Upper lobe of right lung (tissue), 1 donor: ENCODE results near the gene ZNF431. TPM values are rescaled to one million over a fixed set of nuclear protein-coding genes. Genes with fewer than 3 reads are reported as not detected.
"Not testable (repeated sequence)": the region's sequence is repeated elsewhere in the genome, so short reads cannot be mapped to it uniquely, and the experiment has no call there.

ENCODE experiments used
- ATAC-seq: fragments of 200-7000 bp; cut with Tn5 transposase; one replicate; pipeline ENCODE4 v1.9.1; 2020; ENCODE audit warnings: mild to moderate bottlenecking, moderate library complexity
- DNase-seq: peaks from one replicate; pipeline ENCODE4 v3.0.0-alpha.2; 2020
- H3K27ac ChIP-seq: fragments of 200-600 bp; one replicate; pipeline ENCODE4 v1.8.0; 2022
- H3K27me3 ChIP-seq: fragments of 200-600 bp; one replicate; pipeline ENCODE4 v1.8.0; 2022; ENCODE audit warnings: mild to moderate bottlenecking
- H3K36me3 ChIP-seq: fragments of 200-600 bp; one replicate; pipeline ENCODE4 v1.8.0; 2022
- H3K4me1 ChIP-seq: fragments of 200-600 bp; one replicate; pipeline ENCODE4 v1.8.0; 2022
- H3K4me3 ChIP-seq: fragments of 200-600 bp; one replicate; pipeline ENCODE4 v1.8.0; 2022; ENCODE audit warnings: mild to moderate bottlenecking
- H3K9me3 ChIP-seq: fragments of 200-600 bp; one replicate; pipeline ENCODE4 v1.8.0; 2022
- intact Hi-C: fragments of 100-400 bp; cut with DNase I; formaldehyde crosslinking; loops from one replicate; pipeline ENCODE4 v1.11.0; 2022
- total RNA-seq: library from RNA; stranded (reverse); fragmentation: NEBNext Ultra II Directional; extraction: Animal tissue kit (Norgen Biotek cat#: 25700); gene quantifications from one replicate; pipeline ENCODE4 v1.2.1, GENCODE V29; 2021
- TF ChIP-seq, protein P1 (sequence below): fragments of 200-600 bp; IDR thresholded peaks from one replicate; pipeline ENCODE4 v1.8.0; 2022; ENCODE audit warnings: antibody characterized with exemption
- donor health status: DM: no; HTN: yes; CAD: no; lungs with severe emphysema.

ZNF431 gene
- total RNA-seq, 1 donor from 2014 or later, result 24.5 TPM

GRCh38 chr19:21233691-21234090, 91.9 kb downstream of the ZNF431 start:
- Histone ChIP-seq H3K27ac (no peak overlapping the region), H3K27me3 (no peaks in the 10 kb centered on the region), H3K4me1 (no peaks in the 10 kb centered on the region), H3K9me3 (peaks cover 7% of the 10 kb centered on the region), H3K36me3 (no peaks in the 10 kb centered on the region), H3K4me3 (no peak overlapping the region)
- TF ChIP-seq, protein P1, sequence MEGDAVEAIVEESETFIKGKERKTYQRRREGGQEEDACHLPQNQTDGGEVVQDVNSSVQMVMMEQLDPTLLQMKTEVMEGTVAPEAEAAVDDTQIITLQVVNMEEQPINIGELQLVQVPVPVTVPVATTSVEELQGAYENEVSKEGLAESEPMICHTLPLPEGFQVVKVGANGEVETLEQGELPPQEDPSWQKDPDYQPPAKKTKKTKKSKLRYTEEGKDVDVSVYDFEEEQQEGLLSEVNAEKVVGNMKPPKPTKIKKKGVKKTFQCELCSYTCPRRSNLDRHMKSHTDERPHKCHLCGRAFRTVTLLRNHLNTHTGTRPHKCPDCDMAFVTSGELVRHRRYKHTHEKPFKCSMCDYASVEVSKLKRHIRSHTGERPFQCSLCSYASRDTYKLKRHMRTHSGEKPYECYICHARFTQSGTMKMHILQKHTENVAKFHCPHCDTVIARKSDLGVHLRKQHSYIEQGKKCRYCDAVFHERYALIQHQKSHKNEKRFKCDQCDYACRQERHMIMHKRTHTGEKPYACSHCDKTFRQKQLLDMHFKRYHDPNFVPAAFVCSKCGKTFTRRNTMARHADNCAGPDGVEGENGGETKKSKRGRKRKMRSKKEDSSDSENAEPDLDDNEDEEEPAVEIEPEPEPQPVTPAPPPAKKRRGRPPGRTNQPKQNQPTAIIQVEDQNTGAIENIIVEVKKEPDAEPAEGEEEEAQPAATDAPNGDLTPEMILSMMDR, result no peak
- ATAC-seq (no peak), DNase-seq (no peak)
- intact Hi-C loops, result no loop called here

GRCh38 chr19:21236751-21237150, 94.9 kb downstream of the ZNF431 start:
- H3K9me3 ChIP-seq, H3K4me1 ChIP-seq, H3K36me3 ChIP-seq, DNase-seq, H3K4me3 ChIP-seq, H3K27ac ChIP-seq, intact Hi-C loops, ATAC-seq, H3K27me3 ChIP-seq: not testable (repeated sequence)

GRCh38 chr19:21238670-21239069, 96.8 kb downstream of the ZNF431 start:
- no peaks in the 10 kb centered on the region for H3K9me3 ChIP-seq
- DNase-seq, result no peak
- ATAC-seq, result no peak
- intact Hi-C loops, result no loop called here
- H3K4me3 ChIP-seq, result no peak overlapping the region
- no peak overlapping the region for H3K27ac ChIP-seq
- TF ChIP-seq, protein P1, result no peak
- no peaks in the 10 kb centered on the region for H3K4me1 ChIP-seq
- H3K36me3 ChIP-seq, result no peaks in the 10 kb centered on the region
- H3K27me3 ChIP-seq, result no peaks in the 10 kb centered on the region

Other genes with a start within 250 kb of the ZNF431 start
- gene ZNF85, start 218.8 kb upstream of the ZNF431 start, total RNA-seq, result 3.3 TPM
- 16.7 TPM for gene ZNF430, start 121.4 kb upstream of the ZNF431 start, total RNA-seq
- gene ZNF714, start 59.8 kb upstream of the ZNF431 start, total RNA-seq, result 5.9 TPM
- gene ZNF708, start 187.4 kb downstream of the ZNF431 start, total RNA-seq, result 14.7 TPM
- 5.3 TPM for gene ZNF738, start 217.0 kb downstream of the ZNF431 start, total RNA-seq